ENCODE data around the gene TSPAN33. TPM values are rescaled to one million over a fixed set of nuclear protein-coding genes. Genes with fewer than 3 reads are reported as not detected.

Gene TSPAN33
- total and polyA plus RNA-seq, 2 donors from 2014 or later, result 54.9 to 316 TPM

DNA sequence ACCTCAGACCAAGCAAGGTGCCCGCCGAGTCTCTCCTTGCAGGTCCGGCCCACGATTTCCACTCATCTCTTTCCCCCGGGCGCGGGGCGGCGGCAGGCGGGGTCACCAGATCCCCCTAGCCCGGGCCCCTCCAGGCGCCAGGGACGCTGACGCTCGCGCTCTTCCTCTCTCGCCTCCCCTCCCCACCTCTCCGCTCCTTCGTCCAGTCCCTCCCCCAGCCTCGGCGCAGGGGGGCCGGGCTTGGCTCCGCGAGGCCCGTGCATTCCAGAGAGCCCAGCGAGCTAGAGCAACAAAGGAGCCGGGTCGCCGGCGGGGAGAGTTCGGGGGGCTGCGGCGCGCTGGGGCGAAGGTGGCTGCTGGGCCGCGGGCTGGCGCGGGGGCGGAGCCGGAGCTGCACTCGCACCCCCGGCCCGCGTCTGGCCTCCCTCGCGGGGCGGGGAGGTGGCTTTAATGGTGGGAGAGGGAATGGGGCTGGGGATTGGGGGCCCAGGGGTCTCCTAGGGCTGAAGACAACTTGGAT lies 43.9 kb downstream of the TSPAN33 start, which contains the start of gene SMO:
Gene SMO, plus strand, starts transcription at position 262 of the 520 bp plus-strand sequence. CDS start 519 bp downstream, outside the sequence.
- FAIRE-seq, result no peak
- peaks cover 0 to 9% (median 6%) of the 10 kb centered on the region in 3 donors for H3K4me1 ChIP-seq (ENCODE audit: control insufficient read depth in 2 of 3, insufficient read depth in 2 of 3, low read depth in 1 of 3, low read length in 3 of 3)
- H3K9me3 ChIP-seq (ENCODE audit: control insufficient read depth in 2 of 3, insufficient read depth in 1 of 3, low read length in 3 of 3), result no peaks in the 10 kb centered on the region
- intact Hi-C loops (cut with DNase I), result no loop called here
- H3K4me3 ChIP-seq (ENCODE audit: low read length in 3 of 3), result peak within 1 kb of the TSS; percentile 66 to 79 (median 72)
- no peaks in the 10 kb centered on the region for H3K27me3 ChIP-seq (ENCODE audit: control insufficient read depth, insufficient read depth, low read length)
- no peak within 1 kb of the TSS for H3K27ac ChIP-seq (ENCODE audit: low read depth in 2 of 2, low read length in 2 of 2)
- peak within 1 kb of the TSS in 2 of 3 donors; percentile 64 to 67 for H3K9ac ChIP-seq (ENCODE audit: low read length in 3 of 3)
- H3K36me3 ChIP-seq (ENCODE audit: control insufficient read depth in 2 of 3, insufficient read depth in 3 of 3, low read length in 3 of 3), result no peaks in the 10 kb centered on the region
- peak; percentile 81 to 98 (median 95) for DNase-seq
- TF ChIP-seq, protein P1, sequence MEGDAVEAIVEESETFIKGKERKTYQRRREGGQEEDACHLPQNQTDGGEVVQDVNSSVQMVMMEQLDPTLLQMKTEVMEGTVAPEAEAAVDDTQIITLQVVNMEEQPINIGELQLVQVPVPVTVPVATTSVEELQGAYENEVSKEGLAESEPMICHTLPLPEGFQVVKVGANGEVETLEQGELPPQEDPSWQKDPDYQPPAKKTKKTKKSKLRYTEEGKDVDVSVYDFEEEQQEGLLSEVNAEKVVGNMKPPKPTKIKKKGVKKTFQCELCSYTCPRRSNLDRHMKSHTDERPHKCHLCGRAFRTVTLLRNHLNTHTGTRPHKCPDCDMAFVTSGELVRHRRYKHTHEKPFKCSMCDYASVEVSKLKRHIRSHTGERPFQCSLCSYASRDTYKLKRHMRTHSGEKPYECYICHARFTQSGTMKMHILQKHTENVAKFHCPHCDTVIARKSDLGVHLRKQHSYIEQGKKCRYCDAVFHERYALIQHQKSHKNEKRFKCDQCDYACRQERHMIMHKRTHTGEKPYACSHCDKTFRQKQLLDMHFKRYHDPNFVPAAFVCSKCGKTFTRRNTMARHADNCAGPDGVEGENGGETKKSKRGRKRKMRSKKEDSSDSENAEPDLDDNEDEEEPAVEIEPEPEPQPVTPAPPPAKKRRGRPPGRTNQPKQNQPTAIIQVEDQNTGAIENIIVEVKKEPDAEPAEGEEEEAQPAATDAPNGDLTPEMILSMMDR (IDR thresholded peaks at IDR 0.05; ENCODE audit: borderline replicate concordance, extremely low read depth, insufficient read depth), result no peak

GRCh38 chr7:129188892-129189660 lies 44.6 kb downstream of the TSPAN33 start:
- H3K4me1 ChIP-seq (ENCODE audit: control insufficient read depth in 2 of 3, insufficient read depth in 2 of 3, low read depth in 1 of 3, low read length in 3 of 3), result peaks cover 0 to 9% (median 6%) of the 10 kb centered on the region in 3 donors
- TF ChIP-seq, protein P1 (IDR thresholded peaks at IDR 0.05; ENCODE audit: borderline replicate concordance, extremely low read depth, insufficient read depth), result no peak
- peak overlapping the region in 2 of 3 donors; percentile 64 to 67 for H3K9ac ChIP-seq (ENCODE audit: low read length in 3 of 3)
- peak; percentile 38 to 82 (median 56) for DNase-seq
- H3K27me3 ChIP-seq (ENCODE audit: control insufficient read depth, insufficient read depth, low read length), result no peaks in the 10 kb centered on the region
- H3K4me3 ChIP-seq (ENCODE audit: low read length in 3 of 3), result peak overlapping the region; percentile 66 to 79 (median 72)
- no peak overlapping the region for H3K27ac ChIP-seq (ENCODE audit: low read depth in 2 of 2, low read length in 2 of 2)
- H3K9me3 ChIP-seq (ENCODE audit: control insufficient read depth in 2 of 3, insufficient read depth in 1 of 3, low read length in 3 of 3), result no peaks in the 10 kb centered on the region
- no peak for FAIRE-seq
- intact Hi-C loops (cut with DNase I), result no loop called here
- no peaks in the 10 kb centered on the region for H3K36me3 ChIP-seq (ENCODE audit: control insufficient read depth in 2 of 3, insufficient read depth in 3 of 3, low read length in 3 of 3)

DNA sequence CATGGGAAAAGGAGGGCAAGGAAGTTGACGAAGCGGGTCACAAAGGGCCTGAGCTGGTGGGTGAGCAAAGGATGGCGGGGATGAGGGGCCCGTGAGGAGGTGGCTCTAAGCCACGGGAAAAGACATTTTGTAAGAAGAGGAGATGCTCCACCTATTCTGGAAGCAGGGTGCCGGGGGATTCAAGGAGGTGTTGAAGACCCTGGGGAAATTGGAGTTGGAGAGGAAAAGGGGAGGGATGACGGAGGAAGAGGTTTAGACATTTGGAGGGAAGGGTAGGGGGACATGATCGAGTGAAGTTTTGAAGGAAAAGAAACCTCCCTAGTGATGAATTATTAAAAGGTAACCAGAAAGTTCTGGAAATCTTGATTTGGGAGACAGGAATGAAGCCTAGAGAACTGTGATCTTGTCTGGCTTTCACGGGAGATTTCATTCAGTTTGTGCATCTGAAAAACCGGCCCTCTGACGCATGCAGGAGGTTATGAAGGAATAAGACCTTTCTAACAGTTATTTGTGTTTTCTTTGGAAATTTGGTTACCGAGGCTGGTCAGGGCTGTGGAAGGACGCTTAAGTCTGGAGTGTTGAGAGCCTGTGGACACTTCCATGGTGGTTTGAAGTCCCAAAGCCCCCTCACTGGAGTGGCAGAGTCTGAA lies 45.3 kb downstream of the TSPAN33 start:
- Histone ChIP-seq H3K4me3 (ENCODE audit: low read length in 3 of 3) (peak overlapping the region; percentile 66 to 79 (median 72)), H3K27me3 (ENCODE audit: control insufficient read depth, insufficient read depth, low read length) (no peaks in the 10 kb centered on the region), H3K36me3 (ENCODE audit: control insufficient read depth in 2 of 3, insufficient read depth in 3 of 3, low read length in 3 of 3) (no peaks in the 10 kb centered on the region), H3K4me1 (ENCODE audit: control insufficient read depth in 2 of 3, insufficient read depth in 2 of 3, low read depth in 1 of 3, low read length in 3 of 3) (peaks cover 0 to 9% (median 6%) of the 10 kb centered on the region in 3 donors), H3K27ac (ENCODE audit: low read depth in 2 of 2, low read length in 2 of 2) (no peak overlapping the region), H3K9me3 (ENCODE audit: control insufficient read depth in 2 of 3, insufficient read depth in 1 of 3, low read length in 3 of 3) (no peaks in the 10 kb centered on the region), H3K9ac (ENCODE audit: low read length in 3 of 3) (peak overlapping the region in 2 of 3 donors; percentile 60 to 64)
- DNase-seq (no peak), FAIRE-seq (no peak)
- intact Hi-C loops (cut with DNase I), result no loop called here
- TF ChIP-seq, protein P1 (IDR thresholded peaks at IDR 0.05; ENCODE audit: borderline replicate concordance, extremely low read depth, insufficient read depth), result no peak
